Measurements from ENCODE around the gene PCNA.
A peak's percentile ranks its signal among the peaks of the same experiment; 100 is the strongest.
"Not testable (repeated sequence)": the region's sequence is repeated elsewhere in the genome, so short reads cannot be mapped to it uniquely, and the experiment has no call there.

The PCNA gene

DNA sequence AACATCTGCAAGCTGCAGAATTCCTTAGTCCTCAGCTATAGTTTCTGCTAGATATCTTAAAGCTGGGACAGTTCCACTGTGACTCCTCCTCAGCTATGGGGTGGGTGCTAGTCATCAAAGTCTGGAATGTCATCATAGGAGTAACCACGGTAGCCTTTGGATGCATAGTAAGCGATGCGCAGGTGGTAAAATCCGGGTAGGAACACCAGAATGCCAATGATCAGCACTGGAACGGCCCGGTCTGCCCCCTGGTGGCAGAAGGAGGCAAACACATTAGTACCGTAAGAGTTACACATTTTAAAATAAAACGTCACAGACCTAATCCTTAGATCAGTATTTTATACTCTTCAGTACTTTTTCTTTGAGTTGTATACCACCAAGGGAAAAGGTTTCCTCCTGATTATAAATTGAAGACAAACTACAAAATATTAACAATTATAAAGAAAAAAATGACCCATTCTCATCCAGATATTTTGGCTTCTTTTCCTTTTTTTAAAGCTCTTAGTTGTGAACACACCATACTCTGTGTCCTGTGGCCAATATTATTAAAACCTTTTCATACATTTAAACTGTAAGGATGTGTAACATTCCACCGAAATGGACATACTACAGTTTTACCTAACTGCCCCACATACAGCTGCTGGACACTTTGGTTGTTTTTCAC lies 18.9 kb downstream of the PCNA start:
- DNase-seq: peak; percentile 23
- Mint-ChIP-seq H3K9me3 (no peaks in the 10 kb centered on the region), H3K36me3 (peaks cover 36 to 49% of the 10 kb centered on the region in 2 donors), H3K4me1 (peaks cover 6 to 19% of the 10 kb centered on the region in 2 donors), H3K4me3 (no peak overlapping the region), H3K27ac (peak overlapping the region; percentile 20), H3K27me3 (no peaks in the 10 kb centered on the region)
- ATAC-seq (replicated peaks): peak; percentile 78 to 80

DNA sequence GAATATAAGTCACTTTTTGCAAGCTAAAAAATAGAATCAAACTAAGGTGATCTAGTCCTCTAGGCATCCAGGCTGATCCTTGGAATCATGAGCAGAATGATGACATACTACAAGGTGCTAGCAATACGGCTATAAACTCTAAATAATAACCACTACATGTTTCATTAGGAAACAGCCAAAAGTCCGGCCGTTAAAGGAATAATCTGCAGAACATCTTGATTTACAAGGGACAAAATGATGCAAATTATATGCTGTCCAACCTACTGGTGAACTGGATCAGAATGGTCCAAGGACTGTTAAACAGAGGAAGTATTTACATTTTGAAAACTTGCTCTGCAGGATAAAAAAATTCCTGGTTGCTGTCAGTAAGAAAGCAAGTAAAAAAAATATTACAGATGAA lies 19.8 kb downstream of the PCNA start:
- not testable (repeated sequence) for ATAC-seq (replicated peaks); H3K9me3 Mint-ChIP-seq; H3K27ac Mint-ChIP-seq; DNase-seq; H3K27me3 Mint-ChIP-seq; H3K4me3 Mint-ChIP-seq
- peaks cover 6 to 19% of the 10 kb centered on the region in 2 donors for H3K4me1 Mint-ChIP-seq
- peaks cover 36 to 50% of the 10 kb centered on the region in 2 donors for H3K36me3 Mint-ChIP-seq

DNA sequence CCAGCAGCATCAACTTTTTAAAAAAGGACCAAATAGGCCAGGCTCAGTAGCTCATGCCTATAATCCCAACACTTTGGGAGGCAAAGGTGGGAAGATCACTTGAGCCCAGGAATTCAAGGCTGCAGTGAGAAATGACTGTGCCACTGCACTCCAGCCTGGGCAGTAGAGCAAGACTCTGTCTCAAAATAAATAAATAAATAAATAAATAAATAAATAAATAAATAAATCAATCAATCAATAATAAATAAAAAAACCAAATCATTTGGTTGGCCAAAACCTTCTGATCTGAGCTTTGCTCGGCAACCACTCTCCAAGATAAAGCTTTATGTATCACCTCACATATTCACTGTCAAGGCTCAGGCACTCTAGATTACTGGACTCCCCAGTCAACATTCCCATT lies 20.7 kb downstream of the PCNA start:
- not testable (repeated sequence) for H3K4me3 Mint-ChIP-seq; H3K27ac Mint-ChIP-seq; ATAC-seq (replicated peaks); DNase-seq; H3K9me3 Mint-ChIP-seq; H3K27me3 Mint-ChIP-seq
- Mint-ChIP-seq H3K4me1 (peaks cover 7 to 17% of the 10 kb centered on the region in 2 donors), H3K36me3 (peaks cover 32 to 45% of the 10 kb centered on the region in 2 donors)

DNA sequence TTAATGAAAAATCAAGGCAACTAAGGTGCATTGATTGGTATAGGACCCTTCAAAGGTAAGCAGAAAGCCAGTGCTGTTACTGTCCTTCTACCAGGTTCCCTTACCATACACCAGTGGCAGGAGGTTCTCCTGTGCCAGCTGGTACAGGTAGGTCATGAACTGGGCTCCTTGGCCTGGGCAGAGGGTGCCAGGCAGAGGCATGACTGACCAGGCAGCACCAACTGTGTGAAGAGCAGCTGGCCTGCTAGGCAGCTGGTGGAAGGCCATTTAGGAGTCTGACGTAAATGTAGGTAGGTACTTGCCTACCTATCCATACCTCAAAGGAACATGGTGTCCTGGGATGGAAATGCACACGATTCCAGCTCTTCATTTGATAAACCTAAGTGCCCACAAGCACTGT lies 23.3 kb downstream of the PCNA start:
- Mint-ChIP-seq H3K4me3 (no peak overlapping the region), H3K27ac (peak overlapping the region; percentile 75)

DNA sequence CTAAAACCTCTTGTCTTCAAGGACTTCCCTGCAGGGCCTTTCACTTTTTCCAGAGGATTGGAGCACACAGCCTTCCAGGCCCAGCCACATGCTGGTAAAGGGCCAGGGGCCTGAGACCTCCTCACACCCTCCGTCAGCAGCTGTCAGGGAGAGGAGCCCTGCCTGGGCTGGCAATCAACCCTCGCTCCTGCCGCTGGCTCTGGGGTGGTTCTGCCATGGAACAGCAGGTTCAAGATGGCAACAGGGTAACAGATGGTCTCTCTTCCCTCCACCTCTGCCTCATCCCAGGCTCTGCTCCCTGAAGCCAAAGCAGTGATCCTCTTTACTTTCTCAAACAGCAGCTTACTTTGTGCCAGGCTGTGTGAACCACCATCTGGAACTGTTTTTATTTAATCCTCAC lies 23.8 kb downstream of the PCNA start:
- ATAC-seq (replicated peaks) (no peak), DNase-seq (no peak)
- H3K9me3 Mint-ChIP-seq: no peaks in the 10 kb centered on the region
- H3K27me3 Mint-ChIP-seq: no peaks in the 10 kb centered on the region
- peaks cover 14 to 19% of the 10 kb centered on the region in 2 donors for H3K4me1 Mint-ChIP-seq
- H3K27ac Mint-ChIP-seq: peak overlapping the region; percentile 75
- peaks cover 19 to 38% of the 10 kb centered on the region in 2 donors for H3K36me3 Mint-ChIP-seq
- no peak overlapping the region for H3K4me3 Mint-ChIP-seq

More for the DNA sequence above, 23.3 kb downstream of the PCNA start:
- H3K27me3 Mint-ChIP-seq: no peaks in the 10 kb centered on the region
- DNase-seq (no peak), ATAC-seq (replicated peaks) (no peak)
- no peaks in the 10 kb centered on the region for H3K9me3 Mint-ChIP-seq
- peaks cover 22 to 42% of the 10 kb centered on the region in 2 donors for H3K36me3 Mint-ChIP-seq
- peaks cover 15 to 24% of the 10 kb centered on the region in 2 donors for H3K4me1 Mint-ChIP-seq

GRCh38 chr20:5095454-5095853 lies 24.3 kb downstream of the PCNA start:
- H3K27ac Mint-ChIP-seq: no peak overlapping the region

GRCh38 chr20:5092765-5093339 lies 26.9 kb downstream of the PCNA start:
- ATAC-seq (replicated peaks): peak in 1 of 2 donors; percentile 31

More at GRCh38 chr20:5095454-5095853, 24.3 kb downstream of the PCNA start:
- H3K27me3 Mint-ChIP-seq: no peaks in the 10 kb centered on the region
- peaks cover 14 to 16% of the 10 kb centered on the region in 2 donors for H3K4me1 Mint-ChIP-seq
- H3K9me3 Mint-ChIP-seq: no peaks in the 10 kb centered on the region
- DNase-seq (no peak), ATAC-seq (replicated peaks) (no peak)
- peaks cover 16 to 40% of the 10 kb centered on the region in 2 donors for H3K36me3 Mint-ChIP-seq
- no peak overlapping the region for H3K4me3 Mint-ChIP-seq

GRCh38 chr20:5091902-5092301 lies 27.9 kb downstream of the PCNA start:
- peaks cover 19 to 32% of the 10 kb centered on the region in 2 donors for H3K4me1 Mint-ChIP-seq
- DNase-seq: no peak
- ATAC-seq (replicated peaks): no peak
- H3K27ac Mint-ChIP-seq: no peak overlapping the region
- peaks cover 10 to 30% of the 10 kb centered on the region in 2 donors for H3K36me3 Mint-ChIP-seq
- no peak overlapping the region for H3K4me3 Mint-ChIP-seq
- H3K9me3 Mint-ChIP-seq: no peaks in the 10 kb centered on the region
- H3K27me3 Mint-ChIP-seq: no peaks in the 10 kb centered on the region

More at GRCh38 chr20:5092765-5093339, 26.9 kb downstream of the PCNA start:
- no peaks in the 10 kb centered on the region for H3K27me3 Mint-ChIP-seq
- peak overlapping the region; percentile 4 for H3K27ac Mint-ChIP-seq
- no peak overlapping the region for H3K4me3 Mint-ChIP-seq
- peaks cover 19 to 32% of the 10 kb centered on the region in 2 donors for H3K4me1 Mint-ChIP-seq
- H3K36me3 Mint-ChIP-seq: peaks cover 10 to 30% of the 10 kb centered on the region in 2 donors
- no peaks in the 10 kb centered on the region for H3K9me3 Mint-ChIP-seq
- DNase-seq: no peak

DNA sequence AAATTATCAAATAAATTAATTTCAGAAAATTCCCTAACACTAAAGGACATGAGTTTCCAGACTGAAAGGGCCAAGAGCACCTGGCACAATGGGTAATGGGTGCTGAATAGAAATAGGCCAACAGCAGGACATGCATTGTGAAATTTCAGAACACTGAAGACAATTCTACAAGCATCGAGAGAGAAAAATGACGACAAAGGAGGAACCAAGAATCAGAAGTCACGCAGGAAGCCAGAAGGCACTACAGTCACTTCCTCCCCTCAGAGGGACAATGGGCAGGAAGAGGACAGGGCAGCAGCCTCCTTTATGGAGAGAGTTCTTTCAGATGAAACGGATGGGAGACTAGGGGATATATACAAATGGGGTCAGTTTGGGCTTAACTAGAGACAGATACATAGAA lies 29.6 kb downstream of the PCNA start:
- Mint-ChIP-seq H3K27me3 (no peaks in the 10 kb centered on the region), H3K9me3 (no peaks in the 10 kb centered on the region), H3K4me3 (peak overlapping the region in 1 of 2 donors; percentile 22), H3K4me1 (peaks cover 22 to 40% of the 10 kb centered on the region in 2 donors), H3K36me3 (peaks cover 10 to 28% of the 10 kb centered on the region in 2 donors), H3K27ac (peak overlapping the region; percentile 70)
- peak; percentile 11 for DNase-seq
- peak; percentile 94 to 96 for ATAC-seq (replicated peaks)

DNA sequence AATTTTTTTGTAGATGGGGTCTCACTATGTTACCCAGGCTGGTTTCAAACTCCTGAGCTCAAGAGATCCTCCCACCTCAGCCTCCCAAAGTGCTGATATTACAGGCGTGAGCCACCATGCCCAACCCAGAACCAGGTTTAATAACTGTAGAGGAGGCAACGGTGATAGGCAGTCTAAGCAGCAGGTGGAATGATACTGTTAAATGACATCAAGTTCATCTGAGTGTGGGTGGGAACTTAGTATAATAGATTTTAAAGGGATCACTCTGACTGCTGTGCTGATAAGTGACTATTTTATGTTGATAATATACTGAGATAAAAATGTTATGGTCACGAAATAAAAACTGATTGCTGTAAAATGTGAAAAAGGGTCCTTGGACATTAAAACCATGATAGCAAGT lies 31.1 kb downstream of the PCNA start:
- no peak for ATAC-seq (replicated peaks)
- no peak overlapping the region for H3K27ac Mint-ChIP-seq
- peaks cover 20 to 44% of the 10 kb centered on the region in 2 donors for H3K4me1 Mint-ChIP-seq

GRCh38 chr20:5085380-5085779 lies 34.4 kb downstream of the PCNA start:
- Mint-ChIP-seq H3K27ac (peak overlapping the region; percentile 56), H3K4me1 (peaks cover 21 to 46% of the 10 kb centered on the region in 2 donors), H3K9me3 (no peaks in the 10 kb centered on the region), H3K4me3 (no peak overlapping the region), H3K36me3 (peaks cover 6 to 10% of the 10 kb centered on the region in 2 donors), H3K27me3 (no peaks in the 10 kb centered on the region)
- no peak for DNase-seq
- no peak for ATAC-seq (replicated peaks)

More for the DNA sequence above, 31.1 kb downstream of the PCNA start:
- no peak for DNase-seq
- no peak overlapping the region for H3K4me3 Mint-ChIP-seq
- H3K36me3 Mint-ChIP-seq: peaks cover 11 to 27% of the 10 kb centered on the region in 2 donors
- H3K9me3 Mint-ChIP-seq: no peaks in the 10 kb centered on the region
- H3K27me3 Mint-ChIP-seq: no peaks in the 10 kb centered on the region

DNA sequence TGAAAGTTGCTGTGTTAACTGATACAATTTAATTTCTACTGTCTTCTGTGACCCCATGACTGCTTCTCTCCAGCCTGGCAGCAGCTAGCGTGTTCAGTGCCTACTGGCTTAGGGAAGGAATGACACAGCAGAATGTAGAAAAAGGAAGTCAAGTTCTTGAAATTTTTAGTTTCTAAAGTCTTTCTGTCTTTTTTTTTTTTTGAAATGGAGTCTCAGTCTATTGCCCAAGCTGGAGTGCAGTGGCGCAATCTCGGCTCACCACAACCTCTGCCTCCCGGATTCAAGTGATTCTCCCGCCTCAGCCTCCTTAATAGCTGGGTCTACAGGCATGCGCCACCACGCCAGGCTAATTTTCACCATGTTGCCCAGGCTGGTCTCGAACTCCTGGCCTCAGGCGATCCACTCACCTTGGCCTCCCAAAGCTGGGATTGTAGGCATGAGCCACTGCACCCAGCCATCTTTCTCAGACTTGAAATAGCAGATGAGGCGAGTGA lies 39.3 kb downstream of the PCNA start:
- peak; percentile 43 for DNase-seq
- H3K27ac Mint-ChIP-seq: peak overlapping the region; percentile 90
- peaks cover 31 to 58% of the 10 kb centered on the region in 2 donors for H3K4me1 Mint-ChIP-seq
- no peaks in the 10 kb centered on the region for H3K27me3 Mint-ChIP-seq
- H3K36me3 Mint-ChIP-seq: peaks cover 5 to 6% of the 10 kb centered on the region in 2 donors
- H3K4me3 Mint-ChIP-seq: peak overlapping the region; percentile 49 to 57
- no peaks in the 10 kb centered on the region for H3K9me3 Mint-ChIP-seq
- peak; percentile 64 to 67 for ATAC-seq (replicated peaks)

GRCh38 chr20:5078399-5078958 lies 41.3 kb downstream of the PCNA start:
- no peaks in the 10 kb centered on the region for H3K36me3 Mint-ChIP-seq
- peaks cover 0 to 1% of the 10 kb centered on the region in 2 donors for H3K9me3 Mint-ChIP-seq
- ATAC-seq (replicated peaks) (peak; percentile 92 to 95), DNase-seq (peak; percentile 80)
- H3K27ac Mint-ChIP-seq: peak overlapping the region; percentile 92
- peaks cover 39 to 63% of the 10 kb centered on the region in 2 donors for H3K4me1 Mint-ChIP-seq
- H3K4me3 Mint-ChIP-seq: peak overlapping the region; percentile 52 to 68
- no peaks in the 10 kb centered on the region for H3K27me3 Mint-ChIP-seq

- no peak for DNase-seq
- no peaks in the 10 kb centered on the region for H3K27me3 Mint-ChIP-seq
- H3K27ac Mint-ChIP-seq: peak overlapping the region; percentile 92
- peaks cover 41 to 69% of the 10 kb centered on the region in 2 donors for H3K4me1 Mint-ChIP-seq
- no peaks in the 10 kb centered on the region for H3K36me3 Mint-ChIP-seq
- peak overlapping the region; percentile 52 to 68 for H3K4me3 Mint-ChIP-seq
- peaks cover 0 to 1% of the 10 kb centered on the region in 2 donors for H3K9me3 Mint-ChIP-seq
- ATAC-seq (replicated peaks): no peak
These were observed 41.9 kb downstream of the PCNA start for GRCh38 chr20:5077761-5078387.

Measured in stimulated activated naive B cell treated with anti-CD40 and anti-IgM and Interleukin-4, amounts not matched to agents 10 μg/mL and 1 μg/mL and 100 μg/mL, for 72 hours (primary cell).